CD4-positive, alpha-beta T cell treated with Interleukin-17A for 1 hour (primary cell): ENCODE results near the gene HDAC6.
"Not testable (repeated sequence)": the region's sequence is repeated elsewhere in the genome, so short reads cannot be mapped to it uniquely, and the experiment has no call there.

Source experiments
- DNase-seq: peaks from one replicate; pipeline ENCODE4 v3.0.0-alpha.2; 2020

HDAC6 gene

GRCh38 chrX:48826876-48827653 is 25.2 kb downstream of the HDAC6 start:
- no peak for DNase-seq

GRCh38 chrX:48827654-48827968 is 25.7 kb downstream of the HDAC6 start:
- DNase-seq: no peak

- no peak for DNase-seq
Observed at GRCh38 chrX:48829016-48829735, 27.3 kb downstream of the HDAC6 start.

GRCh38 chrX:48831136-48831908 is 29.5 kb downstream of the HDAC6 start:
- no peak for DNase-seq

GRCh38 chrX:48831909-48832291 is 30.0 kb downstream of the HDAC6 start:
- no peak for DNase-seq

- no peak for DNase-seq
Observed at GRCh38 chrX:48833542-48834138, 31.8 kb downstream of the HDAC6 start.

GRCh38 chrX:48834383-48834709 is 32.5 kb downstream of the HDAC6 start:
- DNase-seq: no peak

- DNase-seq: peak; percentile 64
Observed at GRCh38 chrX:48835524-48836329, 33.9 kb downstream of the HDAC6 start, which contains the start of gene PCSK1N. Gene PCSK1N (minus strand): TSS chrX:48835610. CDS start chrX:48835532, 78 bp downstream.

GRCh38 chrX:48839686-48840085 is 37.8 kb downstream of the HDAC6 start:
- no peak for DNase-seq

- DNase-seq: peak; percentile 16
Observed at GRCh38 chrX:48848847-48849246, 47.0 kb downstream of the HDAC6 start.

- DNase-seq: no peak
Observed at GRCh38 chrX:48852857-48853256, 51.0 kb downstream of the HDAC6 start.

GRCh38 chrX:48853494-48853893 is 51.6 kb downstream of the HDAC6 start:
- DNase-seq: not testable (repeated sequence)

GRCh38 chrX:48854121-48854804 is 52.4 kb downstream of the HDAC6 start:
- not testable (repeated sequence) for DNase-seq

GRCh38 chrX:48854898-48855297 is 53.0 kb downstream of the HDAC6 start:
- DNase-seq: peak; percentile 30

- DNase-seq: no peak
Observed at GRCh38 chrX:48864210-48864609, 62.3 kb downstream of the HDAC6 start.

GRCh38 chrX:48872017-48872416 is 70.2 kb downstream of the HDAC6 start:
- DNase-seq: not testable (repeated sequence)
